HPDE6-E6E7 (cell line): Measurements from ENCODE around the gene KHDC4.
A peak's percentile ranks its signal among the peaks of the same experiment; 100 is the strongest.

Experiments
- DNase-seq: peaks from one replicate; pipeline ENCODE4 v3.0.0; 2011; ENCODE audit warnings: missing footprints; ENCODE audit errors: extremely low spot score

The KHDC4 gene

DNA sequence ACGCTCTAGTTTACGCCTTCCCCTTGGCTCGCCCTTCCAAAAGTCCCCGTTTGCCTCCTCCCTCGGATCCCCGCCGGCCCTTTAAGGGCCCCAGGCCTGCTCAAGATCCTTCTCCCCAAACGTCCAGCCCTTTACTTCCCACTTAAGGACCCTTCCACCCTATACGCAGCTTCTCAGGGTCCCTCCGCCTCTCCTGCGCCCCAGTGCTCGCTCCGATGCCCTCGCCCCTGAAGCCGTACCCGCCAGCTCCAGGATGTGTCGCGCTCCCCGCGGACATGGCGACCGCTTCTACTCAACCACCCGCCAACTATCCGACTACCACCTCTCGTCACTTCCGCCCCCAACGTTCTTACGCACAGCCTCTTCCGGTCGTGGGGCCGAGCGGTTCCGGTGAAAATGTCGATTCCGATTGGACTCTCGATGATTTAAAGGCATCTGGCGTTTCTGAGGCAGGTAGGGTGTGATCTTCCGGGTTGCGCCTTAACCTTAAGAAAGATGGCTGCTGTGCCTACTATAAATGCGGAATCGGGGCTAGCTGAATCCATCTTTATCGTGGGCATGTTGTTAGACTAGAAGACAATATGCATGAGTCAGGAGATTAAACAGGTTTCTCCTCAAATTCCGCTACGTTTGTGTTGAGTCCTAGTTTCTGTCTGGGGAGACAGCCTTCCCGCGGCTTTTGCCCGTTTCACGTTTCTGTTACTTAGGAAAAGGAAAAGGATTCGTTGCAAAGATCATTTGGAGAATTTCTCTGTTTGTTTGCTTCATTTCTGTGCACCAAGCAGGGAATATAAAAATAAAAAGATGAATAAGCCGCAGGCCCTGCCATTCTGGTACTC lies at the start of gene KHDC4:
Gene KHDC4, minus strand, starts transcription at position 317 of the 839 bp plus-strand sequence. Its CDS starts 40 bp downstream, at position 277.
- DNase-seq, result peak; percentile 94

DNA sequence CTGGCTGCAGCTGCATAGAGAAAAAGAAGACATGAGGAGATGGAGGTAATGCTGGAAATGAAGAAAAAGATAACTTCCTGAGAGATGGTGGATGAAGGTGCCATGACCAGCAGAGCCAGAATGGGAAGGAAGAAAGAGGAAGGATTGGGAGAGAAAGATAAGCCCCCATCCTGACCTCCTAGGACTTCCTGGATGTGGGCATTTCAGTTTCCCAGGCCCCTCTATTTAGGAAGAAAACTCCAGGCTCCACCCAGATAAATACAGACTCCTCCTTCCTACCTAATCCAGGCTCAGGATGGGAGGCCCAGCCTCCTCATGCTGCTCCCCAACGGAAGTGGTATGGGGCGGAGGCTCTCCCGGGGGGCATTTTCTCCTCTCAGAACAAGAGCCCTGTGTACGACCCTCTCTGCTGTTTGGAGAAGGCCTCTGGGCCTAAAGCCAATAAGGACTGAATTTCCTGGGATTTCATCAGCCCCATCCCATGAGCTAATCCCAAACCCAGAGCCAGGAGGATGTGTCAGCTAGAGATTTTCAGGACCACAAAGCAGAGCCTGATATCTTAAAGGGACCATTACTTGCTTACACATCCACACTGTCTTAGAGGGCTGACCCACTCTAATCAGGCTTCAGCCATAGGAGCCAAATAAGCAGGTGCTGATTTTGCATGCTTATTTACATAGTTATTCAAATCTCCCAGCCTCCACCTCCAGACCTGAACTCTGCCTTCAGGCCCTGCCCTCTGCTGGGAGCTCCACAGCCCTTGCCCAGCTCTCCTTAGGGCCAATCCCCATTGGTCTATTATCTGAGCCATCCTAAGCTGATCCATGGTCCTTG lies 49.2 kb upstream of the KHDC4 start:
- DNase-seq, result no peak

DNA sequence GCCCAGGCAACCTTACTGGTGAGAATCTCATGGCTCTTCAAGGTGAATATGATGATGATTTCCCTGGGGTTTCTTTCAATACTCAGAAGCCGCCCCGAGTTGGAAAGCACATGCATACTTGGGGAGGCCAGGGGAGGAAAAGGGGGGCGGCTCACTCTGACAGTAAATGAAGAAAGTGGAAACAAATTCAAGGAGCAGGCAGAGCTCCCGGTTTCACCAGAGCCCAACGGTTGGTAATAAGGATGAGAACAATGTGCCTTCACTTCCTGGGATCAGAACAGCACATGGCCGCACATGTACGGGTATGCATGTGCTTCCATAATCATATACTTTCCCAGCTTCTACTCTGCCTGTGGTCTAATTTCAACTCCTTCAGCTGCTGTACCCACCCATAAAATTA lies 47.9 kb upstream of the KHDC4 start:
- no peak for DNase-seq

DNA sequence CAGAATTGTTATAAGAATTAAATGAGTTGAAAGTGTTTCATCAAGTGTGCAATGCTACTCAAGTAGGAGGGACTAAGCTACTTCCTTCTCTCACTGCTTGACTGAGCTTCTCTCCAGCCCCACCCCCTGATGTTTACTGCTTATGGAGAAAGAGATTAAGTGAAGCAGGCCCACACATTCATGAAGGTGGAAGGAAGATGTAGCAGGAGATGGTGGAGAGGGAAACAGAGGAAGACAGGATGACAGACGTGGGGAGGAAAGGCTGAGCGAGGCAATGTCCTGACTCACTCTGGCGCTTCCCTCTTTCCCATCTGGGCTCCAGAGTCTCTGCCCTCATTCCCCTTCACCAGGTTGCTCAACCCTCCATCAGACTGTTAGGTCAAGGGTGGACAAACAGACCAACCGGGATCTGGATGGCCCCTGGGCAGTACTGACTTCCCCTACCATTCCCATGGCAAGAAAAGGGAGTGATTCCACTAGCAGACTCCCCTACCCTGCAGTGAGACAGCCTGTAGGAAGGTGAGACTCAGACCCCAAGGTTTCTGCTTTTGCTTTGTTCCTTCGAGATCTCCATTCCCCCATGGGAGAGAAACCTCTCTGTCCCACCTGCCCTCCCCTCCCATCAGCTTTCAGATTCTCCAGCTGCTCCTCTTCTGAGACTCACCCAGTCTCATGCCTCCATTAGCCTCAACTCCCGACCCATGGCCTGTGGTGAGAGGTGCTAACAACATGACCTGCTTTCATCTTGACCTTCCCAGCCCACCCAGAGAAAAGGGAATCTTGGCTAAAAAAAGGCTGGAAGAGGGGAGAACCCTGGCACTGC lies 47.3 kb upstream of the KHDC4 start:
- no peak for DNase-seq

DNA sequence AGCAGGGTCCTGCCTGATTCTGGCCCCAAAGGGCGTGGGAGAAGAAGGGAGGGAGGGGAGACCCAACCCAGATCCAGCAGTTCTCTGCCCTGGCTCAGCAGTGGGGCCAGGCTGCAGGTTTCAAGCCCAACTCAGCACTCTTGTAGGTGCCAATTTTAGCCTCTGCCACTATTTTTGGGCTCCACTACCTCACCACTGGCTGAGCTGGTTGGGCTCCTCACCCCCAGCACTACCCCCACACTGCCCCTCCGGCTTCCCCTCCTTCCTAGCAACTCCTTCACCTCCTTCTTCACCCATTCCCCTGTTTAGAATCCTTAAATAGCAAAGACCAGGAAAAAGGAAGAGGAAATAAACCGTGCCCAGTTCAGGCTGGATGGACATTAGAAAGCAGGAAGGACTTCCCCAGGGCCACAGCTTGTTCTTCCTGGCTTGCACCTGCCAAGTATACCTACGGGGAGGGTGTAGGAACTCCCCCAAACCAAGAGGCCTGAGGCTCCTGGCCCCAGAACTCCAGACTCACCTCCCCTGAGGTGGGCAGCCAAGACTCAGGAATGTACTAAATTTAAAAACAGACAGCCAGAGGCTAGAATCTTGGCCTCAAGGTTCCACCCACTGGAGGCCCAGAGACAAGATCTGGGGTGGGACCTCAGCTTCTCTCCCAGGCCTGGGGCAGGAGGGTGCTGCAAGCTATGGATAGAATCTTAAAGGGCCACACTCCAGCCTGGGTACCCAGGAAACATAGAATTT lies 45.6 kb upstream of the KHDC4 start:
- no peak for DNase-seq

DNA sequence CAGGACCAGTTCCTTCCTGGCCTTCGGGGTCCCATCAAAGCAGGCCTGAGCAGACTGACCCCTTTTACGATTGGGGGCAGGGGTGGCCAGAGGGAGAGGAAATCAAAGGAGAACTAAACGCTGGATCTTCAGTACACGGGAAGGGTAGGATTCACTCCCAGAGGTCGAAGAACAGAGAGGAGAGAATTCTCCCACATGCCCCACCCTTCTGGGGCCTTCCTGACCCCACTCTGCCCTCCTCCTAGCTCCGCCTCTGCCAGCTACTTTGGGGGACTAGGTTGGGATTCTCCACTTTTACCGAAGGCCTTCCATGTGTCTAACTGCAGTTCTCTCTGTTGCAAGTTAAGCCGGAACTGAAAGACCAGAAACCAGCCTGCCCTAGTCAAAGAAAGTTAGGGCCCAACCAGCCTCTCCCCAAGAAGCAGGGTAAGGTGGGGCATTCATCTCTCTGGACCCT lies 44.8 kb upstream of the KHDC4 start:
- DNase-seq, result no peak

DNA sequence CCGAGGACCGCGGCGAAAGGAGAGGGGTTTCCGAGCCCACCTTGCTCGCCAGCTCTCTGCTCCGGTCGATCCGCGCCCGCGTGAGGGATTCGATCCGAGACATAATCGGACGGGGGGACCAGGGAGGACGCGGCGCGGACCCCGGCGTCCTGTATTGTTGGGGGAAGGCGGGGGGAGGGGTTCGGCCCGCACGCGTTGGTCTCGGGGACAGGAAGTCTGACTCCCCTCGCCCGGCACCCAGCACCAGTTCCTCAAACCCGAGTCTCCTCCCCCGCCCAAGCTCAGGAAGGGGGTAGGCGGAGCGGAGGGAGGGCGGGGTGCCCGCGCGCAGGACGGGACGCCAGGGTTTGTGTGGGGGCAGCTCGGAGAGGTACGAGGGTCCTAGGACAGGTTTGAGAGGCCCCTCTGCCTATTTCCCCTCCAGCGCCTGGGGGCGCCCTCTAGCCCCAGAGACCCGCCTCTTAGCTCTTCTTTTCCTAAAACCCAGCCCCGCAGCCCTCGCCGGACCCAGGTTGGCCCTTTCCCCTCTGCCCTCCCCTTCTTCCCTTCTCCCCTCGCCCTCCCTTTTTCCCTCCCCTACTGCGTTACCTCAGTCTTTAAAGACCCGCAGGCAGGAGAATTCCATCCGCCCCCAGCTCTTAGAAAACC lies 44.2 kb upstream of the KHDC4 start, which contains the start of gene ARHGEF2:
Gene ARHGEF2, minus strand, starts transcription at position 223 of the 648 bp plus-strand sequence. Its CDS starts 120 bp downstream, at position 103.
- no peak for DNase-seq

DNA sequence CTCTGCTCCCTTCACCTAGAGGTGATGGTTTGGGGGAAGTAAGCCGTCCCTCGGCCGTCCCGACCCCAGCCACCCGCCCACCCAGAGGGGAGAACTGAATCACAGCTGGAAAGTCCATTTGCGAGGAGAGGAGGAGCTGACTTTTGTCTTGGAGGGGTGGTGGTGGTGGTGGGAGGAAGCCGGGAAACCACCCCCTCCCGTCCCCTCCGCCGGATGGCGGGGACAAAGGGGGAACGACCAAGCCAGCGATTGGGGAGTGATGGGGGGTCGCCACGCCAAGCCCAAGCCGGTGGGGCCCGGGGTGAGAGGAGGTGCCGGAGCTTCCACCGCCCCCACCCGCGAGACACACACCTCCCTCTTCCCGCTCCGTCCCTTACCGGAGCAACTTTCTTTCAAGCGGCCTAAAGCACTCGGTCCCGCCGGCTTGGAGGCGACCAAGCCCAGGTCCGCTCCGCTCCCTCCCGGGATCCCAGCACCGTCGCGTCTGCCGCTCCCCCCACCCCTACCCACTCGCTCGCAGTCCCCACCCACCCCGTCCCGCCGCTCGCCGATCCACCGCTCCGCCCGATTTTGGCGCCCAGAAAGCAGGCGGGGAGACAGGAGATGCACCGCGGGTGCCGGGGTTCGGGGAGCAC lies 43.6 kb upstream of the KHDC4 start:
- no peak for DNase-seq

DNA sequence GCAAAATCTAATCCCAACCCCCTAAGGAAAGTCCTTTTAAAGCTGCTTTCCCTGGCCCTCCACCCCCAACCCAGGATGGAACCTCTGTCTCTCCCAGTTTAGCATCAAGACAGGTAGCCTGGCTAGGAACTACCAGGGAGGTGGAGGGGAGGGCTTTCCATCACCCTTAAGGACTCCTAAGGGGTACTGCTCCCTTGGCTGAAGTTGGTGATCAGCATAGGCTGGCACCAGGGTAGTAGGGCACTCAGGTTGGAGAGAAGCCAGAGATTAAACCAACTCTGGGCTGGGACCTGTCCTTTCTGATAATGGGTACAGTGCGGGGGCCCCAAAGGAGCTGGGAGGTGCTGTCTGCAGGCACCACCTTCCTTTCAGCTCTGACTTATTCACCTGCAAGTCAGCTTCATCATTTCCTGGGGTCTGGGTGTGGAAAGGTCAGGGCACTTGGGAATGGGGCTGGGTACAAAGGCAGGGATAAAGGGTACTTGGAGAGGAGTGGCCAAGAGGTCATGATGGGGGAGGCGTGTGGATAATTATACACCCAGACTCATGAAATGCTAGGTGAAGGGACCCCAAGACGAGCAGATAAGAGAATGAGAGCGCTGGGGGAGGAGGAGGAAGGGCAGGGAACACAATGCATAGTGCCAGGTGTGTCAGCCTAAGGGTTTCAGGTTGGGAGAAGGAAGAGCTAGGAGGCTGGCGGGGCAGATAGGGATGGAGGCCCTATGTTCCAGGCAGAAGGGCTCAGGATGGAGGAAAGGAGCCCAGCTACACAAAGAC lies 42.9 kb upstream of the KHDC4 start:
- no peak for DNase-seq

DNA sequence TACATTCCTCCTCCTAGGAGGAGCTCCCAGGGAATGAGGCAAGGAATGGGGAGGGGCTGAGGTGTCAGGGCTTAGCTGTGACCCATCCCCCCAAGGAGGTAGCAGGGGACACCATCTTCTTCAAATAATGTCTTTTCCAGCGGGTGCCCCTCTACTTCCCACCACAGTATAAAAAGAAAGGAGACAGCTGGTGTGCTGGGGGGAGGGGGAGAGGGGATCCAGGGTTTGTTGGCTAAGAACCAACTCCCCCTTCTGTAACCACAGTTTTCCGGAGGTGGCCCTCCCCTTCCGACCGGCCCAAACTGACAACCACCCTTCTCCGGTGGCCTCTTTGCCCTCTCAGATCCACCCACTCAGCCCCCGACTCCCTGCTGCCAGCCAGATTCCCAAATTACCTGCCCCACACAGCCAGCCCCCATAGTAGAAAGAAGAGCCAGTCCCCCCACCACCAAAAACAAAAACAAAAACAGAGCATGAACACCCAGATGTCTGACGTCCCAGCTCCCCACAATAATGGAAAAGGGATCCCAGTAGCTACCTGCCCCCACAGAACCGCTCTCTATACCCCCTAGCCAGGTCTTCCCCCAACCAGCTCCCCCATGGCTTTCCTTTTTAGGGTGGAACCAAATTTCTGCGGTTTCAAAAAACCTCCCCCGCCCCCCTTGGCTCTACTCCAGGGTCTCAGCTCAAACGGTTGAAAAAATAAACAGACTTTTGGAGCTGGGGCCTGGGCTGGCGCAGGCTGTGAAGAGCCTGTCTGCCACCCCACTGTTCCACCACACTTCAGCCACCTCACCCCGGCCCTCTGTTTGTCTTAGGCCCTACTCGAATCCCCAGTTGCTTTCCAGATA lies 42.1 kb upstream of the KHDC4 start:
- no peak for DNase-seq

DNA sequence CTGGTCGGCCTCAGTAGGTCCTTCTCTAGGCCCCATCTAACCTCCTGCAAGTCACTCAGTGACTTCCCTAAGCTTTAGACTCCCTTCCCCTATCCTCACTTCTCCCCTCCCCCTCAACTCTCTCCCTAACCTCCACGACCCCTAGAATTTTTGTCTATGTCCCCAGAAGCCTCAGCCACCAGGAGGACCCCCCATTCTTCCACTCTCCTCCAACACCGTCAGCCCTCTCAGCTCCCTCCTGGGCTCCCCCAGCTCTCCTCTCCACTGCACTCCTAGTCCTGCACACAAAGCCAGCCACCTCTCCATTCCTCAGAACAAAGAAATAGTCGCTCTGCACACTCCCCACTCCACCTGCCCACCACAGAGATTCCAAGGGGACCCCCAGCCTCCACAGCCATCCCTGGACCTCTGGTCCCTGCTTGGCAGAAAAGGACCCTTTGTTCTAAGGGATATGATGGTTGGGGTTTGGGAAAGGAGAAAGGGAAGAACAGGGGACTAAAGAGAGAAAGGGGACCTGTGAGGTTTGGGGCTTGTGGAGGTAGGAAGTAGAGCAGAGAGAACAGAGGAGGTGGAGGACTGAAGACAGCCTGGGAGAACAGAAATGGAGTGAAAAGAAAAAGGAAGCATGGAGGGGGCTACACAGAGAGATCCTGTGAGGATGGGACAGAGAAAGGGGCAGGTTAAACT lies 41.3 kb upstream of the KHDC4 start:
- no peak for DNase-seq

DNA sequence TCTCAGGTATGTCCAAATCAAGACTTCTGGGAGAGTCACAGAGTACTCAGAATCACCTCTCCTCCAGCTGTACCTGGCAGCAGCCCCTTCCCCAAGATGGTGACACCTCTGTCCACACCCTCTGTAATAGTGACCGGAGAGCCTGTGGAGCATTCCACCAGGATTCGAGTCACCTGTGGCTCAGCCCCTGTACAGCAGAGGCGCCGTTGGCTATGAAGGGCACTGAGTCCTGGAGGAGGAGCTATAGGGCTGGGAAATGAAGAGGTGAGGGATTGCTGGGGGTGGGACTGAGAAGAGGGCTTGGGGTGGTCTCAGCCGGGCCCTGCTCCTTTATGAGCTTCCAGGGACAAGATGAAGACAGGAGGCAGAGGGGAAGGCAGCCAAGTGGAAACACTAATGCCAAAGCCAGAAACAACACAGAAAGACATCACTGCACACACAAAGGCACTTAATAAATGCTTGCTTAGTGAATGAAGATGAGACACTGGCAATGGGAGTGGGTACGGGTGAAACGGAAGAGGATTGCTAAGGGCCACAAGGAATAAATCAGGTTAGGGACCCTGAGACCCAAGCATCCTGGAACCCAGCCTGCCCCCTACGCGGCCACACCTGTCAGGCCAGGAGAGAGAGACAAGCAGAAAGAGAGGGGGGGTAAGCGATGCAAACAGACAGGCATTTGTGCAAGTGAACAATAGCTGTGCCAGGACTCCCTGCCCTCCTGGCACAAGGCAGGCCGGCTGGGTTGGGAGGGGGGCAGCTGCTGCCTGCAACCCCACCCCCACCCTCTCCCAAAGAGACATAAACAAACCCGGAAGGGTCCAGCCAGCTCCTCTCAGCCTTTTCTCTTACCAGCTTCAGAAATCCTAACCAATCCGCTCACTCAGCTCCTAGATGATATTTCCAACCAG lies 40.2 kb upstream of the KHDC4 start:
- no peak for DNase-seq

DNA sequence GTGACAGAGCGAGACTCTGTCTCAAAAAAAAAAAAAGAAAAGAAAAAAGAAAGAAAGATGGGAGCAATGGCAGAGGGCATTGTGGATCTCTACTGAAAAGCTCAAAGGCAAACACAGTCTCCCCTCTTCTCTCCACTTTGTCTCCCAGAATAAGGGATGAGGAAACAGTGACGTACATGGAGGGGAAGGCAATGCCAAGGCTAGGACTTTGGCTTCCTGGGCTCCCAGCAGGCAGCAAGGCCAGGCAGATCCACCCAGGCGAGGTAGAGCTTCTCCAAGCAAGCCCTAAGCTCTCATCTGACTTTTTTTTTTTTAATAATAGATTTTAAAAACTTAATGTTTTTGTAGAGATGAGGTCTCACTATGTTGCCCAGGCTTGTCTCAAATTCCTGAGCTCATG lies 39.5 kb upstream of the KHDC4 start:
- DNase-seq, result no peak

DNA sequence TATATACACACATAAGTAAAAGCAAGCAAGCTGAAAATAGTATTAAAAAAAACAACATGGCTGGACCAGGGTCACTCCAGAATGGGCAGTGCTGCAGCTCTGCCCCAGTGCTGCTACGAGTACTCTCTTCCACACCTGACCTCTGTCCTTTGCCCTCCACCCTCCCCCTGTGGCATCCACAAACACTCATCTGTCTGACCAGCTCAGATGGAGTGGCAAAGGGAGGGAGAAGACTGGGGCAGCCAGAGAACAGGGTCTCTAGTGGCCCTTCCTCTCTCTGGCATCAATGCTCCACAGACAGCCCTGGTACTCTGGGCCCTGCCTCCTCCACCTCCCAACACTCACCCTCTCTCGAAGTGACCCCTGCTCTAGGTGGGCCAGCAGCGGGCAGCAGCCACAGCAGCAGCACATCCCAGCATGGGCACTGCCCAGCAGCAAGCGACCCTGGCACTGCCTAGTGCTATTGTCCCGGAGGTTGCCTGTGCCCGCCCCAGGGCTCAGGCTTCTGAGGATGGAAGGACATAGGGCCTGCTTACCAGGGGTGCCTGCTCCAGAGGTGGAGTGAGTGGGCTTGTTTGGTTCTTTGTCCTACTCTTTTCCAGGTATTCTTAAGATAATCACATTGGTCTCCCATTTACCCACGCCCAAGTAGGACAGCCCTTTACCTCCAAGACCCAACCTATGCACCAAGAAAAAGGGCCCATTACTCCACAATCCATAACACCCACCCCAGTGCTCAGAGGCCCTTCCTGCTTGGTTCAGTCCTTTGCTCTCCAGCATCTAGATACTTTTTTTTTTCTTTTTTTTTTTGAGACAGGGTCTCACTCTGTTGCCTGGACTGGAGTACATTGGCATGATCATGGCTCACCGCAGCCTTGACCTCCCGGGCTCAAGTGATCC lies 37.9 kb upstream of the KHDC4 start:
- DNase-seq, result no peak

DNA sequence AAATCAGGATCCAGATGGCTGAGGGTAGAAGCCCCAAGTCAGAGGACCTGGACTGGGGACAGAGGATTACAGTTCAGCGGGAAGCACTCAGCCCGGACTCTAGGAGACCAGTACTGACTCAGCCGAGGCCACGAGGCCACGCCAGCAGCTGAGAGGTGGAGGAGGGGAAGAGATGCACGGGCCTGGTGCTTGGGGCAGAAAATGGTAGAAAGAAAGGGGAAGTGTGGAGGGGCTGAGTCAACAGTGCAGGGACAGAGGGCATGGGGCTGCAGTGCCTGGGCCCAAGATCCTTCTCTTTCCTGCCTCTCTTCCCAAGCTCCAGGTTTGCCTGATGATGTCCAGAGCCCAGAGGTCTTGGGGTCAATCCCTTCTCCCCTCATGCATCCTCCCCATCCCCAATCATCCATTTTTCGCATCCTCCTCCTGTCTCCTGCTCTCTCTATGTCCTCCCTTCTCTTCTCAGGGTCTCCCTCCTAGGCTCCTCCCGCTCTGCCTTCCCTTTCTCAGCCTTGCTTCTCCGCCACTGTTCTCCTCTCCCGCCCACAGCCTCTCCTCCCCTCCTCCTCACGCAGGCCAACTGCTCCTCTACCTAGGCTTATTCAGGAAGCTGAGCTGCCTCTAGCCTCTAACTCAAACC lies 36.4 kb upstream of the KHDC4 start:
- DNase-seq, result no peak
